ENCODE results near the gene UBQLN4.

The UBQLN4 gene

DNA sequence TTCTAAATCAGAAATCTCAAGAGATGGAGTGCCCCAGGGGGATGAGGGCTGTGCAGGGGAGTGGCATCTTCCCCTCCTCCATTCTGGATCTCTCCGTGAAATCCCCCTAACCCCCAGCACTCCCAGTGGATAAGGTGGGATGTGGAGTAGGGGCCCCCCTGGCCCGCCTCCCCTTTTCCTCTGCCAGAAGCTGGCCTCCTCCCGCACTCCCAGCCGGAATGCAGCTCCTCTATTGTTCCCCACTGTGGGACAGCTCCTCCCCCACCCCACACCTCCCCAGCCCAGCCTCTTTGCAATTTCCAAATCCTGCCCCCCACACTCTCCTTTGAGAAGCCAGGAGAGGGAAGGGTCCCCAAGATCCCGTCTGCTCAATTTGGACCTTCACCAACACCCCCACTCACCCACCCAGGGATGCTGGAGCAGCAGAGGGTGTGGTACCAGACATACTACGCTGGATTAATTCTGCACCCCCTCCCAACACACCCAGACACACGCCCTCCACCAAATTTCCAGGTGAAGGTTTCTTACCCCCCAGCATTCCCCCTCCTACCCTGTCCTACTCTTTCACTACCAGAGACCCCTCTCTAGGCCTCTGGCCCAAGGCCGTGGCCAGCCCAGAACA lies 26.8 kb upstream of the UBQLN4 start (continued):
- TF ChIP-seq, protein P1, sequence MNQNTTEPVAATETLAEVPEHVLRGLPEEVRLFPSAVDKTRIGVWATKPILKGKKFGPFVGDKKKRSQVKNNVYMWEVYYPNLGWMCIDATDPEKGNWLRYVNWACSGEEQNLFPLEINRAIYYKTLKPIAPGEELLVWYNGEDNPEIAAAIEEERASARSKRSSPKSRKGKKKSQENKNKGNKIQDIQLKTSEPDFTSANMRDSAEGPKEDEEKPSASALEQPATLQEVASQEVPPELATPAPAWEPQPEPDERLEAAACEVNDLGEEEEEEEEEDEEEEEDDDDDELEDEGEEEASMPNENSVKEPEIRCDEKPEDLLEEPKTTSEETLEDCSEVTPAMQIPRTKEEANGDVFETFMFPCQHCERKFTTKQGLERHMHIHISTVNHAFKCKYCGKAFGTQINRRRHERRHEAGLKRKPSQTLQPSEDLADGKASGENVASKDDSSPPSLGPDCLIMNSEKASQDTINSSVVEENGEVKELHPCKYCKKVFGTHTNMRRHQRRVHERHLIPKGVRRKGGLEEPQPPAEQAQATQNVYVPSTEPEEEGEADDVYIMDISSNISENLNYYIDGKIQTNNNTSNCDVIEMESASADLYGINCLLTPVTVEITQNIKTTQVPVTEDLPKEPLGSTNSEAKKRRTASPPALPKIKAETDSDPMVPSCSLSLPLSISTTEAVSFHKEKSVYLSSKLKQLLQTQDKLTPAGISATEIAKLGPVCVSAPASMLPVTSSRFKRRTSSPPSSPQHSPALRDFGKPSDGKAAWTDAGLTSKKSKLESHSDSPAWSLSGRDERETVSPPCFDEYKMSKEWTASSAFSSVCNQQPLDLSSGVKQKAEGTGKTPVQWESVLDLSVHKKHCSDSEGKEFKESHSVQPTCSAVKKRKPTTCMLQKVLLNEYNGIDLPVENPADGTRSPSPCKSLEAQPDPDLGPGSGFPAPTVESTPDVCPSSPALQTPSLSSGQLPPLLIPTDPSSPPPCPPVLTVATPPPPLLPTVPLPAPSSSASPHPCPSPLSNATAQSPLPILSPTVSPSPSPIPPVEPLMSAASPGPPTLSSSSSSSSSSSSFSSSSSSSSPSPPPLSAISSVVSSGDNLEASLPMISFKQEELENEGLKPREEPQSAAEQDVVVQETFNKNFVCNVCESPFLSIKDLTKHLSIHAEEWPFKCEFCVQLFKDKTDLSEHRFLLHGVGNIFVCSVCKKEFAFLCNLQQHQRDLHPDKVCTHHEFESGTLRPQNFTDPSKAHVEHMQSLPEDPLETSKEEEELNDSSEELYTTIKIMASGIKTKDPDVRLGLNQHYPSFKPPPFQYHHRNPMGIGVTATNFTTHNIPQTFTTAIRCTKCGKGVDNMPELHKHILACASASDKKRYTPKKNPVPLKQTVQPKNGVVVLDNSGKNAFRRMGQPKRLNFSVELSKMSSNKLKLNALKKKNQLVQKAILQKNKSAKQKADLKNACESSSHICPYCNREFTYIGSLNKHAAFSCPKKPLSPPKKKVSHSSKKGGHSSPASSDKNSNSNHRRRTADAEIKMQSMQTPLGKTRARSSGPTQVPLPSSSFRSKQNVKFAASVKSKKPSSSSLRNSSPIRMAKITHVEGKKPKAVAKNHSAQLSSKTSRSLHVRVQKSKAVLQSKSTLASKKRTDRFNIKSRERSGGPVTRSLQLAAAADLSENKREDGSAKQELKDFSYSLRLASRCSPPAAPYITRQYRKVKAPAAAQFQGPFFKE (tag by site-specific recombination; IDR thresholded peaks at IDR 0.05; ENCODE audit: borderline replicate concordance) = no peak
- TF ChIP-seq IKZF3 (tag by site-specific recombination; IDR thresholded peaks at IDR 0.05) (peak; percentile 30; the same call in 1 of the 2 replicates), PRDM1 (tag by site-specific recombination; IDR thresholded peaks at IDR 0.05) (no peak), ZNF341 (tag by site-specific recombination; IDR thresholded peaks at IDR 0.05; ENCODE audit: low read depth) (peak; percentile 43; the same call in 1 of the 2 replicates), ZNF664 (tag by site-specific recombination; IDR thresholded peaks at IDR 0.05) (no peak), ZNF510 (tag by site-specific recombination; IDR thresholded peaks at IDR 0.05; ENCODE audit: insufficient replicate concordance) (no peak)
- TF ChIP-seq, protein P2, sequence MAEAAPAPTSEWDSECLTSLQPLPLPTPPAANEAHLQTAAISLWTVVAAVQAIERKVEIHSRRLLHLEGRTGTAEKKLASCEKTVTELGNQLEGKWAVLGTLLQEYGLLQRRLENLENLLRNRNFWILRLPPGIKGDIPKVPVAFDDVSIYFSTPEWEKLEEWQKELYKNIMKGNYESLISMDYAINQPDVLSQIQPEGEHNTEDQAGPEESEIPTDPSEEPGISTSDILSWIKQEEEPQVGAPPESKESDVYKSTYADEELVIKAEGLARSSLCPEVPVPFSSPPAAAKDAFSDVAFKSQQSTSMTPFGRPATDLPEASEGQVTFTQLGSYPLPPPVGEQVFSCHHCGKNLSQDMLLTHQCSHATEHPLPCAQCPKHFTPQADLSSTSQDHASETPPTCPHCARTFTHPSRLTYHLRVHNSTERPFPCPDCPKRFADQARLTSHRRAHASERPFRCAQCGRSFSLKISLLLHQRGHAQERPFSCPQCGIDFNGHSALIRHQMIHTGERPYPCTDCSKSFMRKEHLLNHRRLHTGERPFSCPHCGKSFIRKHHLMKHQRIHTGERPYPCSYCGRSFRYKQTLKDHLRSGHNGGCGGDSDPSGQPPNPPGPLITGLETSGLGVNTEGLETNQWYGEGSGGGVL (tag by site-specific recombination; IDR thresholded peaks at IDR 0.05) = peak; percentile 44
- TF ChIP-seq, protein P3, sequence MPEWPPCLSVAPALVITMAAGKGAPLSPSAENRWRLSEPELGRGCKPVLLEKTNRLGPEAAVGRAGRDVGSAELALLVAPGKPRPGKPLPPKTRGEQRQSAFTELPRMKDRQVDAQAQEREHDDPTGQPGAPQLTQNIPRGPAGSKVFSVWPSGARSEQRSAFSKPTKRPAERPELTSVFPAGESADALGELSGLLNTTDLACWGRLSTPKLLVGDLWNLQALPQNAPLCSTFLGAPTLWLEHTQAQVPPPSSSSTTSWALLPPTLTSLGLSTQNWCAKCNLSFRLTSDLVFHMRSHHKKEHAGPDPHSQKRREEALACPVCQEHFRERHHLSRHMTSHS (tag by site-specific recombination; IDR thresholded peaks at IDR 0.05) = no peak

DNA sequence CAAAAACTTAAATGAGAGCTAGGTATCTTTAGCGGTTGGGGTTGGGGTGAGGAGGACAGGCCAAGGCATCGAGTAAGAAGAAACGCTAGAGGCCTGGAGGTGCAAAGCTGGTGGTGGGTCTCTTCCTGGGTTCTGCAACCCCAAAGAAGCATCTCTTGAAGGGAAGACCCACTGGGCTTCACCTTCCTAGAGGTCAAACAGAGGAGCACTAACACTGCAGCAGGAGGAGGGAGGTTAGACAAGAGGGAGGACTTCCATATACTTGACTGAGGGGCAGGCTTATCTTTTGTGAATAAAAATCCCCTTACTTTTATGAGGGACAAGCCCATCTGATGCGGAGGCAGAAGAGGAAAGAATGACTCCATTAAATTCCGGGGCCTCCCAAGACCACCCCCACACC lies 26.2 kb upstream of the UBQLN4 start:
- TF ChIP-seq, protein P4, sequence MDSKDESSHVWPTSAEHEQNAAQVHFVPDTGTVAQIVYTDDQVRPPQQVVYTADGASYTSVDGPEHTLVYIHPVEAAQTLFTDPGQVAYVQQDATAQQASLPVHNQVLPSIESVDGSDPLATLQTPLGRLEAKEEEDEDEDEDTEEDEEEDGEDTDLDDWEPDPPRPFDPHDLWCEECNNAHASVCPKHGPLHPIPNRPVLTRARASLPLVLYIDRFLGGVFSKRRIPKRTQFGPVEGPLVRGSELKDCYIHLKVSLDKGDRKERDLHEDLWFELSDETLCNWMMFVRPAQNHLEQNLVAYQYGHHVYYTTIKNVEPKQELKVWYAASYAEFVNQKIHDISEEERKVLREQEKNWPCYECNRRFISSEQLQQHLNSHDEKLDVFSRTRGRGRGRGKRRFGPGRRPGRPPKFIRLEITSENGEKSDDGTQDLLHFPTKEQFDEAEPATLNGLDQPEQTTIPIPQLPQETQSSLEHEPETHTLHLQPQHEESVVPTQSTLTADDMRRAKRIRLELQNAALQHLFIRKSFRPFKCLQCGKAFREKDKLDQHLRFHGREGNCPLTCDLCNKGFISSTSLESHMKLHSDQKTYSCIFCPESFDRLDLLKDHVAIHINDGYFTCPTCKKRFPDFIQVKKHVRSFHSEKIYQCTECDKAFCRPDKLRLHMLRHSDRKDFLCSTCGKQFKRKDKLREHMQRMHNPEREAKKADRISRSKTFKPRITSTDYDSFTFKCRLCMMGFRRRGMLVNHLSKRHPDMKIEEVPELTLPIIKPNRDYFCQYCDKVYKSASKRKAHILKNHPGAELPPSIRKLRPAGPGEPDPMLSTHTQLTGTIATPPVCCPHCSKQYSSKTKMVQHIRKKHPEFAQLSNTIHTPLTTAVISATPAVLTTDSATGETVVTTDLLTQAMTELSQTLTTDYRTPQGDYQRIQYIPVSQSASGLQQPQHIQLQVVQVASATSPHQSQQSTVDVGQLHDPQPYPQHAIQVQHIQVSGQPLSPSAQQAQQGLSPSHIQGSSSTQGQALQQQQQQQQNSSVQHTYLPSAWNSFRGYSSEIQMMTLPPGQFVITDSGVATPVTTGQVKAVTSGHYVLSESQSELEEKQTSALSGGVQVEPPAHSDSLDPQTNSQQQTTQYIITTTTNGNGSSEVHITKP (tag by site-specific recombination; IDR thresholded peaks at IDR 0.05) = peak; percentile 54; the same call in 1 of the 2 replicates
- no peak for TF ChIP-seq ZNF664 (tag by site-specific recombination; IDR thresholded peaks at IDR 0.05)
- POLR2A ChIA-PET = no interaction called here
- H3K36me3 ChIP-seq (ENCODE audit: control insufficient read depth in 2 of 2, insufficient read depth in 1 of 2, low read length in 2 of 2) = peaks cover 0 to 24% of the 10 kb centered on the region in 2 experiments; a peak in 1 of 3 replicates

More for the DNA sequence above, 26.2 kb upstream of the UBQLN4 start:
- no peak overlapping the region for H3K4me3 ChIP-seq (ENCODE audit: low read depth, low read length)
- peaks cover 5% of the 10 kb centered on the region for H3K4me1 ChIP-seq (ENCODE audit: control insufficient read depth, insufficient read depth, low read length)
- H3K9me3 ChIP-seq (ENCODE audit: control insufficient read depth, insufficient read depth, low read depth, low read length) = no peaks in the 10 kb centered on the region
- CTCF ChIA-PET = interaction anchor here (2.8 kb wide), 1 partner anchor 12 kb away, joined by 13 read pairs; no protein-coding TSS in a partner anchor
- H3K27ac ChIP-seq (ENCODE audit: extremely low read depth, low read depth, low read length) = no peak overlapping the region
